A549 (cell line): ENCODE data around the gene SCYL2. TPM values are rescaled to one million over a fixed set of nuclear protein-coding genes. Genes with fewer than 3 reads are reported as not detected.

Source experiments
- ATAC-seq, 2 experiments: fragments of 200-7000 bp in 1 of 2; fragments of >200 bp in 1 of 2; cut with Nextera tagmentation in 1 of 2; cut with Tn5 transposase in 1 of 2; 3 replicates each; pipeline versions ENCODE4 v1.8.0 to v1.9.1; 2018 to 2020; ENCODE audit warnings: mild to moderate bottlenecking in 1 of 2, moderate library complexity in 1 of 2
- CTCF ChIA-PET: fragments of 300-600 bp; sonication (Branson Sonifier 250); formaldehyde crosslinking; extraction: SDS; loops from one replicate; lab custom pipeline; 2021; ENCODE audit warnings: antibody characterized with exemption, inconsistent platforms; lab: Yijun Ruan, JAX
- POLR2A ChIA-PET: fragments of 350-600 bp; formaldehyde crosslinking; extraction: SDS; loops from one replicate; lab custom pipeline; 2021; ENCODE audit warnings: antibody characterized with exemption, inconsistent platforms; lab: Yijun Ruan, JAX
- DNase-seq, 2 experiments: peaks; one replicate each; pipeline versions ENCODE4 v3.0.0 to v3.0.0-alpha.2; 2011 to 2016; ENCODE audit warnings: low read depth in 1 of 2, low spot score in 1 of 2
- FAIRE-seq: peaks from 2 replicates; lab custom pipeline; 2011; peaks lifted over from hg19 to GRCh38; lab: Jason Lieb, UNC
- H3K27ac ChIP-seq, 2 experiments: fragments of >200 bp; sonication (Bioruptor Twin); formaldehyde crosslinking; 3 replicates each; pipeline ENCODE4 v1.5.1; 2016 to 2017
- H3K4me1 ChIP-seq: fragments of >200 bp; sonication (Bioruptor Twin); formaldehyde crosslinking; 3 replicates; pipeline ENCODE4 v1.6.1; 2016
- H3K4me2 ChIP-seq: fragments of >200 bp; sonication (Bioruptor Twin); formaldehyde crosslinking; 3 replicates; pipeline ENCODE4 v1.6.1; 2016
- H3K4me3 ChIP-seq: fragments of >200 bp; sonication (Bioruptor Twin); formaldehyde crosslinking; 3 replicates; pipeline ENCODE4 v1.5.1; 2016
- H3K9me3 ChIP-seq: fragments of >200 bp; sonication (Bioruptor Twin); formaldehyde crosslinking; 3 replicates; pipeline ENCODE4 v1.6.1; 2016
- ATOH8 ChIP-seq: fragments of 250-450 bp; sonication (Bioruptor Pico); IDR thresholded peaks from 2 replicates; pipeline ENCODE4 v1.5.0; 2020; ENCODE audit warnings: low read depth, mild to moderate bottlenecking, moderate library complexity
- CBX8 ChIP-seq: fragments of 200-600 bp; sonication (generic); IDR thresholded peaks from 2 replicates; pipeline ENCODE4 v1.6.1; 2016
- FOSL2 ChIP-seq, 2 experiments: fragments of 450-650 bp in 1 of 2; fragments of >200 bp in 1 of 2; sonication (Bioruptor Twin) in 1 of 2; formaldehyde crosslinking; IDR thresholded peaks; 2 replicates each; pipeline versions ENCODE4 v1.5.0 to v1.6.1; 2016 to 2020; ENCODE audit warnings: mild to moderate bottlenecking in 1 of 2, moderate library complexity in 1 of 2
- HEYL ChIP-seq: fragments of 250-450 bp; sonication (Bioruptor Pico); IDR thresholded peaks from 2 replicates; pipeline ENCODE4 v1.8.0; 2021; ENCODE audit warnings: mild to moderate bottlenecking, moderate library complexity
- HOXA7 ChIP-seq: fragments of 250-450 bp; sonication (Bioruptor Pico); IDR thresholded peaks from 2 replicates; pipeline ENCODE4 v1.5.0; 2020; ENCODE audit warnings: mild to moderate bottlenecking, moderate library complexity
- HOXB13 ChIP-seq: fragments of 250-450 bp; sonication (Bioruptor Pico); IDR thresholded peaks from 2 replicates; pipeline ENCODE4 v1.5.0; 2020; ENCODE audit warnings: low read depth, mild to moderate bottlenecking, moderate library complexity
- JUN ChIP-seq, 2 experiments: fragments of >200 bp; sonication (Bioruptor Twin); formaldehyde crosslinking; IDR thresholded peaks; 2 replicates in 1 of 2; 3 replicates in 1 of 2; pipeline ENCODE4 v1.6.1; 2016 to 2017
- KDM1A ChIP-seq: fragments of 200-600 bp; sonication (generic); IDR thresholded peaks from 2 replicates; pipeline ENCODE4 v1.6.1; 2016; ENCODE audit warnings: low read depth, mild to moderate bottlenecking
- MAFK ChIP-seq: fragments of 450-650 bp; IDR thresholded peaks from 2 replicates; pipeline ENCODE4 v1.6.1; 2014; ENCODE audit not compliant: partially characterized antibody
- NPAS2 ChIP-seq: fragments of 250-450 bp; sonication (Bioruptor Pico); IDR thresholded peaks from 2 replicates; pipeline ENCODE4 v1.8.0; 2022; ENCODE audit warnings: mild to moderate bottlenecking, moderate library complexity, borderline replicate concordance
- NR3C1 ChIP-seq: fragments of >200 bp; sonication (Bioruptor Twin); formaldehyde crosslinking; IDR thresholded peaks from 3 replicates; pipeline ENCODE4 v1.6.1; 2017
- PBX3 ChIP-seq: IDR thresholded peaks from 2 replicates; pipeline ENCODE4 v1.6.1; 2012
- POLR2A ChIP-seq: IDR thresholded peaks from 2 replicates; pipeline ENCODE4 v1.6.1; 2012; ENCODE audit warnings: mild to moderate bottlenecking, low read length
- POLR2AphosphoS2 ChIP-seq: conservative IDR thresholded peaks from 2 replicates; pipeline ENCODE4 v1.6.1; 2012; ENCODE audit warnings: low read length, improper control_type of control experiment, inconsistent platforms
- RAD21 ChIP-seq, 2 experiments: fragments of >200 bp in 1 of 2; sonication (Bioruptor Twin) in 1 of 2; formaldehyde crosslinking in 1 of 2; IDR thresholded peaks in 1 of 2; conservative IDR thresholded peaks in 1 of 2; 2 replicates in 1 of 2; 3 replicates in 1 of 2; pipeline ENCODE4 v1.6.1; 2012 to 2018; ENCODE audit warnings: inconsistent platforms in 1 of 2
- RCOR1 ChIP-seq: fragments of 150-350 bp; IDR thresholded peaks from 2 replicates; pipeline ENCODE4 v1.6.1; 2014; ENCODE audit warnings: antibody characterized with exemption, low read length, low read depth
- TFCP2L1 ChIP-seq: fragments of 250-450 bp; sonication (Bioruptor Pico); IDR thresholded peaks from 2 replicates; pipeline ENCODE4 v1.5.0; 2021; ENCODE audit warnings: mild to moderate bottlenecking
- ZC3H11A ChIP-seq: fragments of 450-650 bp; IDR thresholded peaks from 2 replicates; pipeline ENCODE4 v1.6.1; 2014; ENCODE audit warnings: antibody characterized with exemption, mild to moderate bottlenecking
- WGBS: methylation state at CpG from one replicate; pipeline ENCODE4 v1.1.6; 2017; ENCODE audit errors: missing lambda C conversion rate; 5-methylcytosine and 5-hydroxymethylcytosine counted together
- polyA plus RNA-seq, 4 experiments: library from polyadenylated mRNA; depleted of rRNA in 3 of 4; stranded (reverse); fragments of >200 nt; fragmentation: RNase III in 1 of 4; extraction: RNeasy Plus Mini Kit Qiagen cat#74134 plus additional on column Dnase treatment in 1 of 4; gene quantifications; 2 replicates in 3 of 4; 3 replicates in 1 of 4; pipeline ENCODE4 v1.2.3, GENCODE V29; 2011 to 2017
- TF ChIP-seq, protein P1 (sequence below): IDR thresholded peaks from 2 replicates; pipeline ENCODE4 v1.6.1; 2012
- TF ChIP-seq, protein P2 (sequence below): fragments of 450-650 bp; IDR thresholded peaks from 2 replicates; pipeline ENCODE4 v1.6.1; 2014; ENCODE audit warnings: antibody characterized with exemption

SCYL2 gene
- polyA plus RNA-seq, 2 of the 4 experiments (the other 2 are of a cell fraction), result 21.7 to 51.7 TPM

GRCh38 chr12:100253437-100253836 is 13.5 kb upstream of the SCYL2 start (continued):
- TF ChIP-seq FOSL2 (IDR thresholded peaks at IDR 0.05) (no peak), FOSL2 (CRISPR knock-in tag; IDR thresholded peaks at IDR 0.05) (no peak)

DNA sequence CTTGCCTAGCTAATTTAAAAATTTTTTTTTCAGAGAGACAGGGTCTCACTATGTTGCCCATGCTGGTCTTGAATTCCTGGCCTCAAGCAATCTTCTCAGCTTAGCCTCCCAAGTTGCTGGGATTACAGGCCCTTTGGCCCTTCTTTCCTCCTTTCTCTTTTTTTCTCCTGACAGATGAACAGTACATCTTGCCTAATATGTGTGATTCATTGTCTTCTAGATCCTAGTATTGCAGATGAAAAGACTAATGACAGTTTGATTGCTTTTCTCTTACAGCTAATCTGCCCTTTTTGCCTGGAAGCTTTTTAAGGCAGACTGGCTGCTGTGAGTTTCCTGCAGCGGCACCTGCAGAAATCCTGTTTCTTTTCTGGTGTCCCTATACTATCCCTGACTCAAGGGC is 12.1 kb upstream of the SCYL2 start:
- DNase-seq (no peak), FAIRE-seq (no peak)

DNA sequence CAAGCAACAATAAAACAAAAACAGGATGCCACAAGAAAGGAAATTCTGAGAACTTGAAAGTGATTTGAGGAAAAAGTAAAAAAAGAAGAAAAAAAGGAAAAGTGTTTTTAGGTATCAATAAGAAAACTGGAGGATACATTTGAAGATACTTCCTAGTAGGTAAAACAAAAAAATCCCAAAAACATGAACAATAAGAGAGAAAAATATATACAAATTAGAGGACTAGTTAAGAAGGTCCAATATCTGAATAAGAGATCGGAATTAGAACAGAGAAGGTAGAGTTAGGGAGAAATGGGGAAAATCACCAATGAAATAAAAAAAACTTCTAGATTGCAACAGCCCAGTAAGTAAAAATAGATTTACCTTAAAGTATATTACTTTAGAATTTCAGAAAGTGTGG is 8.8 kb upstream of the SCYL2 start:
- DNase-seq (no peak), FAIRE-seq (no peak), ATAC-seq (no peak)
- Histone ChIP-seq H3K4me1 (no peaks in the 10 kb centered on the region; the same call in 2 of the 3 replicates), H3K4me2 (no peak overlapping the region), H3K9me3 (no peaks in the 10 kb centered on the region), H3K27ac (no peak overlapping the region), H3K4me3 (no peak overlapping the region)
- 87% methylated on average over 1 of the region's 1 CpG for WGBS
- TF ChIP-seq NR3C1 (no peak), POLR2AphosphoS2 (no peak), HOXA7 (CRISPR knock-in tag) (no peak), ZC3H11A (no peak), RCOR1 (no peak)
- TF ChIP-seq, protein P1, sequence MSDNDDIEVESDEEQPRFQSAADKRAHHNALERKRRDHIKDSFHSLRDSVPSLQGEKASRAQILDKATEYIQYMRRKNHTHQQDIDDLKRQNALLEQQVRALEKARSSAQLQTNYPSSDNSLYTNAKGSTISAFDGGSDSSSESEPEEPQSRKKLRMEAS, result no peak
- TF ChIP-seq, protein P2, sequence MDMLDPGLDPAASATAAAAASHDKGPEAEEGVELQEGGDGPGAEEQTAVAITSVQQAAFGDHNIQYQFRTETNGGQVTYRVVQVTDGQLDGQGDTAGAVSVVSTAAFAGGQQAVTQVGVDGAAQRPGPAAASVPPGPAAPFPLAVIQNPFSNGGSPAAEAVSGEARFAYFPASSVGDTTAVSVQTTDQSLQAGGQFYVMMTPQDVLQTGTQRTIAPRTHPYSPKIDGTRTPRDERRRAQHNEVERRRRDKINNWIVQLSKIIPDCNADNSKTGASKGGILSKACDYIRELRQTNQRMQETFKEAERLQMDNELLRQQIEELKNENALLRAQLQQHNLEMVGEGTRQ, result no peak
- CTCF ChIA-PET, result no interaction called here
- POLR2A ChIA-PET, result no interaction called here

More for the DNA sequence above, 12.1 kb upstream of the SCYL2 start:
- TF ChIP-seq NPAS2 (no peak), HOXA7 (CRISPR knock-in tag) (no peak), ATOH8 (CRISPR knock-in tag) (no peak), PBX3 (no peak), RCOR1 (no peak), MAFK (no peak), HEYL (CRISPR knock-in tag) (no peak), RAD21 (conservative IDR thresholded peaks at IDR 0.05 in 1 of 2, IDR thresholded peaks at IDR 0.05 in 1 of 2) (no peak), JUN (IDR thresholded peaks at IDR 0.05) (no peak), CBX8 (no peak), KDM1A (no peak), TFCP2L1 (CRISPR knock-in tag) (no peak), POLR2A (no peak), HOXB13 (CRISPR knock-in tag) (no peak)
- TF ChIP-seq, protein P2, result no peak
- ChIA-PET CTCF (interaction anchor here (0.6 to 1.8 kb wide), 3 partner anchors 14 to 72 kb away, joined by 3 to 8 read pairs (median 4); no protein-coding TSS in a partner anchor), POLR2A (no interaction called here)
- Histone ChIP-seq H3K9me3 (no peaks in the 10 kb centered on the region), H3K27ac (peak overlapping the region in 1 of 2 experiments; percentile 45; a peak in 2 of 6 replicates), H3K4me3 (no peak overlapping the region), H3K4me1 (peaks cover 13% of the 10 kb centered on the region), H3K4me2 (no peak overlapping the region)
- WGBS, result 90% methylated on average over 1 of the region's 1 CpG
- no peak; a peak in 1 of 6 replicates for ATAC-seq
